IMR-90 (cell line): ENCODE results near the gene ITPKB. TPM values are rescaled to one million over a fixed set of nuclear protein-coding genes. Genes with fewer than 3 reads are reported as not detected.

Source experiments
- ATAC-seq: fragments of 200-7000 bp; cut with Tn5 transposase; 2 replicates; pipeline ENCODE4 v1.9.1; 2020; ENCODE audit warnings: low read depth, mild to moderate bottlenecking, moderate library complexity
- BruUV-seq: library from RNA; stranded (reverse); fragments of 400-500 nt; replicated peaks from 2 replicates; lab custom pipeline; 2021; lab: Mats Ljungman, UMichigan
- CTCF ChIA-PET: fragments of 300-600 bp; formaldehyde crosslinking; extraction: SDS; loops from one replicate; lab custom pipeline; 2021; ENCODE audit warnings: antibody characterized with exemption; lab: Yijun Ruan, JAX
- POLR2A ChIA-PET: fragments of 300-600 bp; sonication (Branson Sonifier 250); formaldehyde crosslinking; loops from one replicate; lab custom pipeline; 2022; ENCODE audit warnings: antibody characterized with exemption; ENCODE audit not compliant: unreplicated experiment; lab: Charles Lee
- DNase-seq: peaks from one replicate; pipeline ENCODE4 v3.0.0; 2013
- H2AFZ ChIP-seq: replicated peaks from 2 replicates; pipeline ENCODE3; 2013; ENCODE audit warnings: low read length, mild to moderate bottlenecking; ENCODE audit not compliant: poor library complexity
- H2AK5ac ChIP-seq: 2 replicates; pipeline ENCODE4 v1.6.1; 2013; ENCODE audit warnings: low read depth, low read length, inconsistent platforms
- H2AK9ac ChIP-seq: replicated peaks from 2 replicates; pipeline ENCODE3; 2013; ENCODE audit warnings: mild to moderate bottlenecking, low read depth, low read length, moderate library complexity; ENCODE audit not compliant: poor library complexity
- H2BK120ac ChIP-seq: 2 replicates; pipeline ENCODE4 v1.6.1; 2013; ENCODE audit warnings: low read depth, low read length, inconsistent platforms
- H2BK15ac ChIP-seq: 3 replicates; pipeline ENCODE4 v1.6.1; 2013; ENCODE audit warnings: low read depth, low read length, inconsistent platforms
- H2BK20ac ChIP-seq: 2 replicates; pipeline ENCODE4 v1.6.1; 2013; ENCODE audit warnings: low read depth, mild to moderate bottlenecking, inconsistent platforms, low read length, moderate library complexity
- H2BK5ac ChIP-seq: 2 replicates; pipeline ENCODE4 v1.6.1; 2013; ENCODE audit warnings: mild to moderate bottlenecking, low read depth, low read length, inconsistent platforms; ENCODE audit not compliant: poor library complexity, severe bottlenecking
- H3K14ac ChIP-seq: replicated peaks from 2 replicates; pipeline ENCODE4 v1.6.1; 2013; ENCODE audit warnings: low read depth, low read length, inconsistent platforms
- H3K18ac ChIP-seq: 2 replicates; pipeline ENCODE4 v1.6.1; 2013; ENCODE audit warnings: low read depth, low read length, control low read depth
- H3K23ac ChIP-seq: 2 replicates; pipeline ENCODE4 v1.6.1; 2013; ENCODE audit warnings: low read depth, low read length, inconsistent platforms
- H3K27ac ChIP-seq: 2 replicates; pipeline ENCODE4 v1.5.1; 2013; ENCODE audit warnings: mild to moderate bottlenecking, control low read depth, low read length; ENCODE audit not compliant: insufficient read depth
- H3K27me3 ChIP-seq: 2 replicates; pipeline ENCODE4 v1.6.1; 2013; ENCODE audit warnings: low read length; ENCODE audit not compliant: control insufficient read depth, insufficient read depth
- H3K36me3 ChIP-seq: 2 replicates; pipeline ENCODE4 v1.6.1; 2013; ENCODE audit warnings: low read length, mixed read lengths; ENCODE audit not compliant: control insufficient read depth, insufficient read depth
- H3K4ac ChIP-seq: 2 replicates; pipeline ENCODE4 v1.6.1; 2013; ENCODE audit warnings: low read depth, low read length, inconsistent platforms
- H3K4me1 ChIP-seq: 2 replicates; pipeline ENCODE4 v1.6.1; 2013; ENCODE audit warnings: low read length, mixed read lengths; ENCODE audit not compliant: control insufficient read depth, insufficient read depth
- H3K4me2 ChIP-seq: 2 replicates; pipeline ENCODE4 v1.6.1; 2013; ENCODE audit warnings: low read depth, mild to moderate bottlenecking, control low read depth, low read length, moderate library complexity
- H3K4me3 ChIP-seq: 2 replicates; pipeline ENCODE4 v1.5.1; 2013; ENCODE audit warnings: low read depth, mild to moderate bottlenecking, control low read depth, low read length, moderate library complexity; ENCODE audit not compliant: insufficient read depth
- H3K56ac ChIP-seq: 2 replicates; pipeline ENCODE4 v1.6.1; 2013; ENCODE audit warnings: low read length, inconsistent platforms; ENCODE audit not compliant: insufficient read depth; ENCODE audit errors: extremely low read depth
- H3K79me1 ChIP-seq, 2 experiments: 2 replicates each; pipeline ENCODE4 v1.6.1; 2013; ENCODE audit warnings: low read length in 2 of 2, inconsistent platforms in 1 of 2, low read depth in 1 of 2
- H3K9ac ChIP-seq: 2 replicates; pipeline ENCODE4 v1.6.1; 2013; ENCODE audit warnings: low read depth, low read length, control low read depth
- H3K9me1 ChIP-seq: 2 replicates; pipeline ENCODE4 v1.6.1; 2013; ENCODE audit warnings: low read length, inconsistent platforms; ENCODE audit not compliant: insufficient read depth
- H3K9me3 ChIP-seq: 2 replicates; pipeline ENCODE4 v1.6.1; 2013; ENCODE audit warnings: low read length; ENCODE audit not compliant: control insufficient read depth, insufficient read depth
- H4K20me1 ChIP-seq: 2 replicates; pipeline ENCODE4 v1.6.1; 2013; ENCODE audit warnings: low read length, inconsistent platforms; ENCODE audit not compliant: insufficient read depth
- H4K5ac ChIP-seq: 2 replicates; pipeline ENCODE4 v1.6.1; 2013; ENCODE audit warnings: mild to moderate bottlenecking, low read depth, low read length, control low read depth
- H4K8ac ChIP-seq, 2 experiments: 2 replicates each; pipeline ENCODE4 v1.6.1; 2013; ENCODE audit warnings: low read depth in 2 of 2, low read length in 2 of 2, control low read depth in 1 of 2, inconsistent platforms in 1 of 2
- H4K91ac ChIP-seq: 2 replicates; pipeline ENCODE4 v1.6.1; 2013; ENCODE audit warnings: low read depth, low read length, inconsistent platforms; ENCODE audit not compliant: insufficient read depth
- CEBPB ChIP-seq: IDR thresholded peaks from 2 replicates; pipeline ENCODE4 v1.6.1; 2012; ENCODE audit warnings: low read depth, low read length, improper control_type of control experiment
- CHD1 ChIP-seq: IDR thresholded peaks from 2 replicates; pipeline ENCODE4 v1.6.1; 2012; ENCODE audit warnings: low read depth, low read length, improper control_type of control experiment
- ELK1 ChIP-seq: fragments of 150-350 bp; IDR thresholded peaks from 2 replicates; pipeline ENCODE4 v1.6.1; 2016; ENCODE audit warnings: low read depth, mild to moderate bottlenecking, low read length, moderate library complexity, borderline replicate concordance
- FOS ChIP-seq: fragments of 150-350 bp; IDR thresholded peaks from 2 replicates; pipeline ENCODE4 v1.6.1; 2016; ENCODE audit warnings: low read depth, low read length
- MAZ ChIP-seq: IDR thresholded peaks from 2 replicates; pipeline ENCODE4 v1.6.1; 2012; ENCODE audit warnings: low read depth, mild to moderate bottlenecking, low read length, improper control_type of control experiment, moderate library complexity, borderline replicate concordance
- NFE2L2 ChIP-seq: fragments of 150-350 bp; IDR thresholded peaks from 2 replicates; pipeline ENCODE4 v1.6.1; 2016; ENCODE audit warnings: low read depth, mild to moderate bottlenecking, low read length
- POLR2A ChIP-seq: IDR thresholded peaks from 2 replicates; pipeline ENCODE4 v1.6.1; 2012; ENCODE audit warnings: mild to moderate bottlenecking, low read depth, low read length
- RFX5 ChIP-seq: IDR thresholded peaks from 2 replicates; pipeline ENCODE4 v1.8.0; 2012; ENCODE audit warnings: low read depth, mild to moderate bottlenecking, low read length, moderate library complexity
- SMC3 ChIP-seq: fragments of 150-350 bp; IDR thresholded peaks from 2 replicates; pipeline ENCODE4 v1.6.1; 2016; ENCODE audit warnings: low read depth, mild to moderate bottlenecking, antibody characterized with exemption, low read length, moderate library complexity
- USF2 ChIP-seq: fragments of 150-350 bp; IDR thresholded peaks from 2 replicates; pipeline ENCODE4 v1.6.1; 2017; ENCODE audit warnings: mild to moderate bottlenecking, antibody characterized with exemption, low read length, low read depth
- WGBS, 2 experiments: methylation state at CpG; one replicate each; pipeline versions ENCODE4 v1.1.5 to v1.1.7; 2013; ENCODE audit warnings: missing lambda C conversion rate in 2 of 2; ENCODE audit not compliant: insufficient read length in 1 of 2; ENCODE audit errors: extremely low coverage in 2 of 2; 5-methylcytosine and 5-hydroxymethylcytosine counted together
- dilution Hi-C: fragments of 300-500 bp; cut with HindIII; formaldehyde crosslinking; loops from one replicate; pipeline ENCODE4 v1.14.3; 2018; ENCODE audit warnings: low sequenced_read_pairs; ENCODE audit not compliant: unreplicated experiment
- in situ Hi-C: fragments of 300-500 bp; cut with MboI; formaldehyde crosslinking; loops from 3 replicates; pipeline ENCODE4 v1.14.3; 2019; ENCODE audit warnings: low sequenced_read_pairs, inconsistent platforms, mixed read lengths
- intact Hi-C: fragments of 100-400 bp; cut with micrococcal nuclease; formaldehyde crosslinking; loops from 2 replicates; pipeline ENCODE4 v1.10.0; 2022
- polyA plus RNA-seq, 3 experiments: library from polyadenylated mRNA; depleted of rRNA; stranded (reverse); fragments of >200 nt; gene quantifications; 2 replicates each; pipeline ENCODE4 v1.2.3, GENCODE V29; 2012; ENCODE audit warnings: low replicate concordance in 1 of 3
- total RNA-seq: library from RNA; depleted of rRNA; stranded (reverse); fragments of >200 nt; gene quantifications from 2 replicates; pipeline ENCODE4 v1.2.3, GENCODE V29; 2012
- TF ChIP-seq, protein P1 (sequence below): conservative IDR thresholded peaks from 2 replicates; pipeline ENCODE4 v1.5.1; 2012; ENCODE audit warnings: mild to moderate bottlenecking, low read depth, low read length, improper control_type of control experiment

The ITPKB gene
- total and polyA plus RNA-seq, 2 of the 4 experiments (the other 2 are of a cell fraction), result 0.72 to 1.4 TPM

DNA sequence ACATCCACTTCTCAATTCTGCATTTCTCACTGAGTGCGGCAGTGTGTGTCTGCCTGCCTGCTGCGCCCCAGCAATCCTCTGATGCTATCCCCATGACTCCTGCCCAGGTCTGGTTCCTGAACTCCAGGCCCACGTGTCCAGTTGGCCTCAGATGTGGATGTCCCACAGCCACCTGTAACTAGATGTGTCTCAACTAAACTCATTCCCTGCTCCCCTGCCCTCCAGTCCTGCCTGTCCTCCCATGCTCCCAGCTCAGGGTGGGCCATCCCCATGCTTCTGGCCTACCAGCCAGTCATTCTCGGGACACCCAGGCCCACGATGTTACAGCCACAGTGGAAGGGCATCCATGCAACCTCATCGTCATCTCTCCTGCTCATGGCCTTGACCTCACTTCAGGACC lies 113.8 kb downstream of the ITPKB start:
- H3K4me1 ChIP-seq, result no peaks in the 10 kb centered on the region
- H3K18ac ChIP-seq, result no peak overlapping the region
- H2AK9ac ChIP-seq, result no peak overlapping the region
- H4K91ac ChIP-seq, result no peak overlapping the region
- no peak overlapping the region for H2BK15ac ChIP-seq
- no peak overlapping the region for H3K23ac ChIP-seq
- intact Hi-C loops, result loop anchor here (5.0 kb wide), 2 partner anchors 78 to 812 kb away; partner anchors contain the start of gene STUM
- no peak overlapping the region for H3K4me2 ChIP-seq
- H4K20me1 ChIP-seq, result no peaks in the 10 kb centered on the region
- POLR2A ChIA-PET, result no interaction called here
- dilution Hi-C loops, result no loop called here
- no peaks in the 10 kb centered on the region for H3K9me1 ChIP-seq
- no peak overlapping the region for H3K56ac ChIP-seq
- no peak overlapping the region for H2BK120ac ChIP-seq
- no peak overlapping the region for H2BK20ac ChIP-seq
- no peaks in the 10 kb centered on the region for H3K79me1 ChIP-seq
- no peaks in the 10 kb centered on the region for H3K36me3 ChIP-seq
- no peak overlapping the region for H4K8ac ChIP-seq
- CTCF ChIA-PET, result no interaction called here
- no peak overlapping the region for H3K4me3 ChIP-seq
- H2AFZ ChIP-seq, result peak overlapping the region; percentile 33
- ATAC-seq (no peak), DNase-seq (no peak)
- H3K4ac ChIP-seq, result no peak overlapping the region
- H3K14ac ChIP-seq, result no peak overlapping the region
- peaks cover 2% of the 10 kb centered on the region; the same call in 1 of the 2 replicates for H3K9me3 ChIP-seq
- peaks cover 1% of the 10 kb centered on the region for H3K27me3 ChIP-seq
- TF ChIP-seq SMC3 (no peak), MAZ (no peak), CHD1 (no peak), FOS (no peak), ELK1 (no peak), CEBPB (no peak), NFE2L2 (no peak), POLR2A (no peak), USF2 (no peak), RFX5 (no peak)
- TF ChIP-seq, protein P1, sequence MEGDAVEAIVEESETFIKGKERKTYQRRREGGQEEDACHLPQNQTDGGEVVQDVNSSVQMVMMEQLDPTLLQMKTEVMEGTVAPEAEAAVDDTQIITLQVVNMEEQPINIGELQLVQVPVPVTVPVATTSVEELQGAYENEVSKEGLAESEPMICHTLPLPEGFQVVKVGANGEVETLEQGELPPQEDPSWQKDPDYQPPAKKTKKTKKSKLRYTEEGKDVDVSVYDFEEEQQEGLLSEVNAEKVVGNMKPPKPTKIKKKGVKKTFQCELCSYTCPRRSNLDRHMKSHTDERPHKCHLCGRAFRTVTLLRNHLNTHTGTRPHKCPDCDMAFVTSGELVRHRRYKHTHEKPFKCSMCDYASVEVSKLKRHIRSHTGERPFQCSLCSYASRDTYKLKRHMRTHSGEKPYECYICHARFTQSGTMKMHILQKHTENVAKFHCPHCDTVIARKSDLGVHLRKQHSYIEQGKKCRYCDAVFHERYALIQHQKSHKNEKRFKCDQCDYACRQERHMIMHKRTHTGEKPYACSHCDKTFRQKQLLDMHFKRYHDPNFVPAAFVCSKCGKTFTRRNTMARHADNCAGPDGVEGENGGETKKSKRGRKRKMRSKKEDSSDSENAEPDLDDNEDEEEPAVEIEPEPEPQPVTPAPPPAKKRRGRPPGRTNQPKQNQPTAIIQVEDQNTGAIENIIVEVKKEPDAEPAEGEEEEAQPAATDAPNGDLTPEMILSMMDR, result no peak
- H2AK5ac ChIP-seq, result no peak overlapping the region
- H3K9ac ChIP-seq, result no peak overlapping the region
- in situ Hi-C loops, result no loop called here
- BruUV-seq, result no TSS peak
- no peak overlapping the region for H2BK5ac ChIP-seq
- no peak overlapping the region for H3K27ac ChIP-seq
- WGBS, 2 experiments, result 70% methylated on average over 6 of the region's 6 CpGs; no CpG with 5 or more reads in 1 of the 2 experiments
- H4K5ac ChIP-seq, result no peak overlapping the region
